ENCODE measurements around the gene BLOC1S5.
"Not testable (repeated sequence)": the region's sequence is repeated elsewhere in the genome, so short reads cannot be mapped to it uniquely, and the experiment has no call there.

BLOC1S5 gene

DNA sequence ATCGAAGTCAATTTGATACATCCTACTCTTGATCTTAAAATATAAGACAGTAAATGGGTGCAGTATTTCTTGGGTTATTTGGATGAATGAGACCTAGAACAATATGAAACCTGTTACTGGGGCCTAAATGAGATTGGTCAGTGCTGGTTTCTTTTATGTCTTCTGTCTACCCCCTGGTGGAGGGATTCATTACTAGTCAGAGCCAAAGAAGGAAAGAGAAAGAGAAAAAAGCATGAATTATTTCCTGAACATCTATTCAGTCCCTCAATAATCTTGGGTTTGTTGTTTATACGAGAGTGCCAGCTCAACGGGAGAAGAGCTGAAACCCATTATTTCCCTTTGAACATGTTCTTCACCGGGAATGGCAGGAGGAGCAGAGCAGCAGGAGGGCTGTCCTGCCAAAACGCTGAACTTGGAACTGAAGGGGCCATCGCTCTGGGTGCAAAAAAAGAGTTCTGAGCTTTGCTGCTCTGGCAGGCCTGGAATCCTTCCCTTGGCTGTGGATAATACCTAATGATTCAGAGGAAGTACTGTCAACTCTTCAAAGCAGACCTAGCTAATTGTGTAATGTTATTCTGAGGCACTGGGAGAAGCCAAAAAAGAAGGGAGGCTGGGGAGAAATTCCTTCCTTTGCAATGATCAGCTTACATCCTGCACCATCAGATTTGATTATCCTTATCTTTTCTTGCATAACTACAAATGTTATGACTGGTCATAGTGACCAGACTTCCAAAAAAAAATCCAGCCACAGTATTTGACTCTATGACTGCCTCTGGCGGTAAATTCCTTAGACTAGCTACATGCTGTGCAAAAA is 72.0 kb downstream of the BLOC1S5 start:
- DNase-seq (ENCODE audit: low spot score) = peak; percentile 44

DNA sequence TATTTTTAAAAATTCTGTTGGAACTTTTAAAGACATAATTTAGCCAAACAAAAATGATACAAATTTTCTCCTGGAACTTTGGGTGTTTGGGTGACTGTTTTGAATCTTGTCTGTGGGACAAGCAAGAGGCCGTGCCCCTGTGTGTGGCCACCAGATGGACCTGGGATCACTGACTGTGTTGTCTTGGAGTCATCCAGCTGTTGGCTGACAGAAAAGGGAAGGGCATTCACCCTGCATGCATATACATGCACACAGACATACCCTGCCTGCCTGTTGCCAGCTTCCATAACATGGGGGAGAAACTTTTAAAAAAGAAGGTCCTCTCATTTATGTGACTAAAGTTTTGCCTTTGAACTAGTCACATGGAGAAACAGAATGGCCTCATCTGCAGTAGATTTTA is 72.7 kb downstream of the BLOC1S5 start:
- DNase-seq (ENCODE audit: low spot score) = no peak

DNA sequence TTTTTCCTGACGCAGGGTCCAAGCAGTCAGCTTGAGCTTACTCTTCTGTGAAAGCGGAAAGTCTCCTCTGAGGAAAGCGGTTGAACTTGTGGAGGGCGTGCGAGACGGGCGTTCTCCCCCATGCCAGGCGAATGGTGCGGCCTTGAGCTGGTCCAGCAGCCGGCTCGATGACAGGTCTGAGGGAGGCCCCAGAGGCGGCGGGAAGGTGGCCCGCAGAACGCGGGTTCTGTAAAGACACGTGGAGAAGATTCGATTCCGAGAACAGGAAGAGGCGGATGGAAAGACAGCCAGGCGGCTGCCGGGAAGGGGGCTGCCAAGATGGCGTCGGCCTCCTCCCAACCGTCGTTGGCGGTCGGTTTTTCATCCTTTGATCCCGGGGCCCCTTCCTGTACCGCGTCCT is 78.0 kb downstream of the BLOC1S5 start:
- no peak for DNase-seq (ENCODE audit: low spot score)

DNA sequence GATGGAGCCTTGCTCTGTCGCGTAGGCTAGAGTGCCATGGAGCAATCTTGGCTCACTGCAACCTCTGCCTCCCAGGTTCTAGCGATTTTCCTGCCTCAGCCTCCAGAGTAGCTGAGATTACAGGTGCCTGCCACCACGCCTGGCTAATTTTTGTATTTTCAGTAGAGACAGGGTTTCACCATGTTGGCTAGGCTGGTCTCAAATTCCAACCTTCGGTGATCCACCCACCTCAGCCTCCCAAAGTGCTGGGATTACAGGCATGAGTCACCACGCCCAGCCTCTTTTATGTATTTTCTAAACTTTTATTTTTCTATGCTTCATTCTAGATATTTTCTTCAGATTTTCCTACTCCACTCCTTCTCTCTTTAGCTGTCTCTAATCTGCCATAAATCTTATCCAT is 80.2 kb downstream of the BLOC1S5 start:
- DNase-seq (ENCODE audit: low spot score) = not testable (repeated sequence)

DNA sequence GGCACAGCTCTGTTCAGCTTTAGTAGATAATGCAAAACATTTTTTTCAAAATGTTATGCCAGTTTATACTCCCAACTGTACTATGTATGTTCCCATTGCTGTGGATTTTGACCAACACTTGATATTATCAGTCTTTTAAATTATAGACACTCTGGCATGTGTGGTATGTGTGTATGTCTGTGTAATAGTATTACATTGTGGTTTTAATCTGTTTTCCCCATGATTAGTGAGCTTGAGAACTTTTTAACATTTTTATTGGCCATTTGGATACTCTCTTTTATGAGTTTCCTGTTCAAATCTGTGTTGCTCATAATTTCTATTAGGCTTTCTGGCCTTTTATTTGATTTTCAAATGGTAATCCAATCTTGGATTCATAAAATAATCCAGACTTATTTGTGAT is 84.4 kb downstream of the BLOC1S5 start:
- DNase-seq (ENCODE audit: low spot score) = no peak

DNA sequence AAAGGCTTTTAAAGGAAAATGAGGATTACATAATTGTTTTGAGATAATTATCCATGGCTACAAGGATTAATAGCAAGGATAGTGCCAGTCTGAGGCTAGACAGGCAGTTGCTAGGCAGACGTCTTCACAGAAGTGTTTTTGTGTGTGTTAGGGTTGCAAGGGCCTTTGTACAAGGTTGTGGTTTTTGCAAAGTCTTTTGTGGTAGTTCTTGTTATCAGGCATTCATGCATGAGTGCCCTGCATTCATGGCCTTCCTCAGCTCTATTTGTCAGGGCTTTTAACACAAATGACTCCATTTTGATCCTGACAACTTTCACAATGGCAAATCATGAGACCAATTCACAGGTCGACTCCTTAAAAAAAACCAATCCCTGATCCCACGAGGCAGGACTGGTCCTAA is 85.5 kb downstream of the BLOC1S5 start:
- DNase-seq (ENCODE audit: low spot score) = peak; percentile 75

DNA sequence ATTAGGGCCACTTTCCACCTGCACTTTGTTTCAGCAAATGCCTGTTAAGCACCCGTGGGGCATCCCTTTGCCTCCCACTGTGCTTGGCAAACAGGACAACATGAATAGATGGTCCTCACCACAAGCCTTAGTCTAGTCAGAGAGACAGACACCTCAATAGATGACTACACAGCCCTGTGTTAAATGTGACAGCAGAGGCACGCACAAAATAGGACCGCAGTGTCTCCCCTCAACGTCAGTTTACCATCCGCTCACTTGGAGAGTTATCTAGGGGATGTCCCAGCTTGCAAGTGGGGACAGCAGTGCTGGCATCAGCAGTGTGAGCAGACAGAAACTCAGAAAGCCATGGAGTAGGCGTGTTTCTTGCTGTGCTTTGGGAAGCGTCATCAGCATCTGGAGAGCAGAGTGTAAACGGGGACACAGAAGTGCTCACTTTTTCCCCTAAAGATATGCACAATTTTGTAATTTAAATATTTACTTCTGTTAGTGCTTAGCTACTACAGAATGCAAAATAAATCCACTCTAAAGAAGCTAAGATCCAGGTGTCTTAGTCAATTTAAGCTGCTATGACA is 87.6 kb downstream of the BLOC1S5 start:
- DNase-seq (ENCODE audit: low spot score) = no peak

DNA sequence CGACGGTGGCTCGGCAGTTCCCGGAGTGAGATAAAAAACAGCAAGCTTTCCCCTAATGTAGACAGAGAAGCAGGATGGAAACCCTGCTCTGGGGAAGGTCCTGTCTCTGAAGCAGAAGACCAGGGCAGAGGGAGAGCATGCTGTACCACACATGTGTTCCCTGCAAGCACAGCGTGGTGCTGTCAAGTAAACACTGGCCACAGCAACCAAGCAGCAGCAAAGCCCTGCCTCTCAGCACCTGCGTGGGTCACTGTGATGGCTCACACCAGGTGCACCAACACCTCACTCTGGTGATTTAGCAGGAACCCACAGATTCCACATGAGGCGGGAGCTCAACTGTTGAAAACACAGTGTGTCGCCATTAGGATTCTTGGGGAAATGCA is 88.4 kb downstream of the BLOC1S5 start:
- no peak for DNase-seq (ENCODE audit: low spot score)

DNA sequence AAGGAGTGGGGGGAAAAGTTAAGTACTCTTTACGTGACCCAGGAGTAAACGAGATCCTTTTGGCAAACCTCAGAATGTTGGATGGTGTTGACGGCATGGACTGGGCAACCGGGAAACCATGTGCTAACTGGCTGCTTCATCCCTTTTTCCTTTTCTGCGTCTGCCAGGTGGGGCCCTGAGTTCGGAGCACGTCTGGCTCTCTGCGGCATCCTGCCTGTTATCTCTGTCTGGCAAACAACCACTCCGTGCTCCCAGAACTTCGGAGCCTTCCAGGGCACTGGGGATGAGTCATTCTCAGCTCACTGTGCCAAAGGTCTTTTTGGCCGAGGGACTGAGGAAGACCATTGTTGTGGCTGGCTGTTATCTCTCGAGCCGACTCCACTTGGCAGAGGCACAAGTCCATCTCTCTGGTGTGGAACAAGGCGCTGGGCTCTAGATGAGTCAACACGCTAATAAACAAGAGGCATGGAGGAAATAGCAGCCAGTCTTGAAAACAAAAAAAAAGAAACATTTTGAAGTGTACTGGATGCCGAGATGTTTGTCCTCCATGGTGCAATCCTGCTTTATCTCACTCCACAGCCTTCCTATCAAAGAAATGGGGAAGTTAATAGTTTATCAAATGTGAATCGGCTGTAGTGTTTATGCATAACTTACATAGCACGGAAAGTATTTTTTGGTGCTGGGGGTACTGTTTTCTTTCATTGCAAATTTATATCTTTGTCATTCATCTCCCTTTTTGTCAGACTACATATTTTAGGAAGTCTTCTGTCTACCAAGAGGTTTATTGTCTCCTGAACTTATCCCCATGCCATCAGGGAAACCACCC is 89.0 kb downstream of the BLOC1S5 start:
- DNase-seq (ENCODE audit: low spot score) = peak; percentile 91

DNA sequence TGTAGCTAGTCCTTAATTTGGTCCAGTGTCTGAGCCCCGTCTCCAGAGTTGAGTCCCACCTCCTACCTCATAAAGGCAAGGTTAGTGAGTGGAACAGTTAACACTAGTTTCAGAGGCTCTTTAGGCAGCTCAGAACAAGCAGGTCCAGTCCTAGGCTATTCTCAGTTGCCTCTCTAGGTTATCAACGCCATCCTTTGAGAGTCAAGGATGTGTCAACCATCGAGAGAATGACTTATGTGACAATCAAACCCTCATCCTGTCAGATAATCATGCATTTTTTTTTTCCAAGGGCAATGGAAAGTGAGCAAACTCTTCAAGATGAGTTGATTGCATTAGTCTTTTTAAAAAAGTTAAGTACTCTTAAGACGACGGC is 89.6 kb downstream of the BLOC1S5 start:
- DNase-seq (ENCODE audit: low spot score) = no peak

DNA sequence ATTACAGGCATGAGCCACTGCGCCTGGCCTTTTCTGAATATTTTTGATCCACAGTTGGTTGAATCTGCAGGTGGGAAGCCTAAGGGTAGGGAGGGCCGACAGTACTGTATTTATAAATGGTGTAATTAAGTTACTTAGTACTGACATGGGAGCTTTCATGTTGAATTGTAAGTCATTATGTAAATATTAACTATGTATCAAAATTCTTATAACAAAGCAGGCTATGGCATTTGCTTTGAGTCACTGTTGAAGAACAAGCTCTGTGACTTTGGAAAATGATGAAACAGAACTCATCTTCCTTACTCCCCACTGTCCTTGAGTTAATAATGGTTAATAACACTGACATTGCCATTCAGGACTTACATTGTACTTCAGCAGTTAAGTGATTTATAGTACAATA is 90.6 kb downstream of the BLOC1S5 start:
- DNase-seq (ENCODE audit: low spot score) = no peak

DNA sequence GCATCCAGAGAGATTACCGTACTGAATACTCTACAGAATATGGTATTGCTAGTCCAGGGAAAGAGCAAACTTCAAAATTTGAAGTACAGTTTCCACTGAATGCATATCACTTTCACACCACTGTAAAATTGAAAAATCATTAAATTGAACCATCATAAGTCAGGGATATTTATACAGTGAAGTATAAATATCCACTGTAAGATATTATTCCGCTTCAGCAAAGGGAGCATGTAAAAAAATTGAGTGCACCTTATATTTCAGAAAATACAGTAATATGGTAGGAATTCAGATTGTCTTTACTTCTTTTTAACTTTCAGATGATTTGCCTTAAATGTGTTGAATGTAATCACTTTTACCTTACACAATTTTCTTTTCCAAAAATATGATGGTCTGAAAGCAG is 92.7 kb downstream of the BLOC1S5 start:
- no peak for DNase-seq (ENCODE audit: low spot score)

DNA sequence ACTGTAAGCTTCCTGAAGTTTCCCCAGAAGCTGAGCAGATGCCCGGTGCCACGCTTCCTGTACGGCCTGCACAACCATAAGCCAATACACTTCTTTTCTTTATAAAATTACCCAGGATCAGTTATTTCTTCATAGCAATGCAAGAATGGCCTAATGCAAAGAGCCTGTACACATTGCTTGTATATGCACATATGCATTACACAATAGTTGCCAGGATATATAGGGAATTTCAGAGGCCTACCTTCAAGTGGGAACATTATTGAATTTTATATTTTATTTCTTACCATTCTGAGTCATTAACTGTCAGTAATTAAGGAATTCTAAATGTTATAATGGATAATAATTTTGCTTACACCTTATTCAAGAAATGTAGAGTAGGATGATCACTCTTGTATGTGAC is 93.6 kb downstream of the BLOC1S5 start:
- DNase-seq (ENCODE audit: low spot score) = no peak

Measured in kidney tubule cell (primary cell).